Erythroblast (primary cell): ENCODE data around the gene PLAAT1.

Experiments used
- GATA1 ChIP-seq: IDR thresholded peaks from 2 replicates; pipeline ENCODE4 v1.6.1; 2011; ENCODE audit warnings: low read depth, mild to moderate bottlenecking, control low read depth, low read length, moderate library complexity
- POLR2A ChIP-seq: IDR thresholded peaks from 2 replicates; pipeline ENCODE4 v1.6.1; 2011; ENCODE audit warnings: mild to moderate bottlenecking, low read length

- TF ChIP-seq POLR2A, result no peak
- TF ChIP-seq GATA1, result no peak
These were observed 4.4 kb upstream of the PLAAT1 start for GRCh38 chr3:193236599-193236998.
